Measurements from ENCODE around the gene SLC7A1.

GRCh38 chr13:29596064-29596418 lies 553 bp upstream of the SLC7A1 start:
- TF ChIP-seq POLR2A (IDR thresholded peaks at IDR 0.05) (no peak), CTCF (IDR thresholded peaks at IDR 0.05) (no peak), POLR2AphosphoS5 (IDR thresholded peaks at IDR 0.05) (no peak)

Measured in breast epithelium (tissue), 3 donors.